D721Med (cell line): ENCODE data around the gene ZNF155.
A peak's percentile ranks its signal among the peaks of the same experiment; 100 is the strongest.

Experiments
- DNase-seq: peaks from one replicate; pipeline ENCODE4 v3.0.0; 2011; ENCODE audit warnings: low spot score; ENCODE audit not compliant: insufficient read length
- FAIRE-seq: peaks from 2 replicates; lab custom pipeline; 2011; peaks lifted over from hg19 to GRCh38; lab: Jason Lieb, UNC
- TF ChIP-seq, protein P1 (sequence below): IDR thresholded peaks from 2 replicates; pipeline ENCODE4 v1.5.1; 2012; ENCODE audit warnings: mild to moderate bottlenecking, control low read depth; ENCODE audit not compliant: insufficient read depth; ENCODE audit errors: missing control alignments

The ZNF155 gene

DNA sequence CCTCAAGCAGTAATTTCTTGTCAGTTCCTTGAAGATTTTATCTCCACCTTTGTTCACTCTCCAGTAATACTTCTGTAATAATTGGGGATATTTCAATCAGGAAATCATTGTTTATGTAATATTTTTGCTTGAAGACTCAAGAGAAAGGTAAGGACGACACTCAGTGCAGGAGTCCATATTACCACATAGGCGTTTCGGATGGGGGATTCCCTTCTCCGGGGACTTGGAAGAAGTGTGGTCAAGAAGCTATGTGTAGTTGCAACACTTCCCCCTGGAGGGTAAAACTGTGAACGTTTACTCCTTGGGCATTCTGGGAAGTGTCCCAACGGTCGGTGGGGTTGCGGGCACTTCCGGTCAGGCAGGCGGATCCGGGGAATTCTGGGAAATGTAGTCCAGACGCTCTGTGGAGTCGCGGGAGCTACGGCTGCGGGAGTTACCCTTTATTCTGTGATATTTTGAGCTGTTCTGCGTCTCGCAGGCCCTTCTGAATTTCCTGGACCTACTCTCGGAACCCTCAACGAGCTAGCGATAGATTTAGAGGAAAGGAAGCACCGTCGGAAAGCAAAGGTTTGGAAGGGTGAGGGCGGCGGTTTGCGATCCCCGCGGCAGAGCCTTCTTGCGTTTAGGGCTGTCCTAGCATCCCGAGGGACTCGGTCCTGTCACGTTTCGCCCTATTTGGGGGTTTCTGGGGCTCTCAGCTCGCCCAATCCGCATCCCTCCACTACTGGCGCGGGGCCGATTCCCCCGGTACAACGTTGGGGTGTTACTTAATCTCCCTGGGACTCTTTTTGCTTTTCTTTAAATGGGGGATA lies 32.9 kb upstream of the ZNF155 start, which contains the start of gene ZNF221:
Gene ZNF221, plus strand, starts transcription at position 395 of the 812 bp plus-strand sequence. CDS start 11,499 bp downstream, outside the sequence.
- DNase-seq (peak; percentile 66), FAIRE-seq (no peak)
- TF ChIP-seq, protein P1, sequence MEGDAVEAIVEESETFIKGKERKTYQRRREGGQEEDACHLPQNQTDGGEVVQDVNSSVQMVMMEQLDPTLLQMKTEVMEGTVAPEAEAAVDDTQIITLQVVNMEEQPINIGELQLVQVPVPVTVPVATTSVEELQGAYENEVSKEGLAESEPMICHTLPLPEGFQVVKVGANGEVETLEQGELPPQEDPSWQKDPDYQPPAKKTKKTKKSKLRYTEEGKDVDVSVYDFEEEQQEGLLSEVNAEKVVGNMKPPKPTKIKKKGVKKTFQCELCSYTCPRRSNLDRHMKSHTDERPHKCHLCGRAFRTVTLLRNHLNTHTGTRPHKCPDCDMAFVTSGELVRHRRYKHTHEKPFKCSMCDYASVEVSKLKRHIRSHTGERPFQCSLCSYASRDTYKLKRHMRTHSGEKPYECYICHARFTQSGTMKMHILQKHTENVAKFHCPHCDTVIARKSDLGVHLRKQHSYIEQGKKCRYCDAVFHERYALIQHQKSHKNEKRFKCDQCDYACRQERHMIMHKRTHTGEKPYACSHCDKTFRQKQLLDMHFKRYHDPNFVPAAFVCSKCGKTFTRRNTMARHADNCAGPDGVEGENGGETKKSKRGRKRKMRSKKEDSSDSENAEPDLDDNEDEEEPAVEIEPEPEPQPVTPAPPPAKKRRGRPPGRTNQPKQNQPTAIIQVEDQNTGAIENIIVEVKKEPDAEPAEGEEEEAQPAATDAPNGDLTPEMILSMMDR, result peak; percentile 39

DNA sequence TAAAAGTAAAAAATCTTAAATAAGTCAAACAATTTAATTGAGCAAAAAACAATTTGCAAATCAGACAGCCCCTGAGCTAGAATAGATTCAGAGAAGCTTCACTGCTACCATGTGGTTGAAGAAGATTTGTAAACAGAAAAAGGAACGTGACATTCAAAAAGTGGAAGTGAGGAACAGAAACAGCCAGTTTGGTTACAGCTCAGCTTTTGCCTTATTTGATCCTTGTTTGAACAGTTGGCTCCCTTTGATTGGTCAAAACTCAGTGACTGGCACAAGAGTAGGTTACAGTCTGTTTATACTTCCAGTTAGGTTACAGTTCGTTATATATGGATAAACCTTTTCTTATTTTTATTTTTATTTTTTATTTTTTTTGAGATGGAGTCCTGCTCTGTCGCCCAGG lies 27.2 kb upstream of the ZNF155 start:
- DNase-seq, result no peak
- no peak for FAIRE-seq
- TF ChIP-seq, protein P1, result no peak

DNA sequence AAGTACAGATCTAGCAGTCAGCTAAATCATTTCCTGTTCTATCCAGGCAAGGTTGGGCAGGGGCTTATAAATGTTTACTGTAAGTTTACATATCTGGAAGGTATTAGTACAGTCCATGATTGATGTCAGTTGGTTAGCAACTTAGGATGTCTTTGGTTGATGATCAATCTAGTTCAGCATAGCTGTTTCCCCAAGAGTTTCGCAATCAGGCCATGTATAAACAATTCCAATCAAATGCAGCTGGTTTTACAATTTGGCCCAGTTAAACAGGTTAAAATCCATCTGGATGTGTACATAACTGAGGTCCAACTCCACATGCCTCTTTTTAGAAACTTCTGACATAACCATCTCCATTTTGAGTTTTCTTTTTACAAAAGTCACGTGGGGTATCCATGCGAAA lies 26.1 kb upstream of the ZNF155 start:
- FAIRE-seq, result no peak
- no peak for DNase-seq
- TF ChIP-seq, protein P1, result no peak

DNA sequence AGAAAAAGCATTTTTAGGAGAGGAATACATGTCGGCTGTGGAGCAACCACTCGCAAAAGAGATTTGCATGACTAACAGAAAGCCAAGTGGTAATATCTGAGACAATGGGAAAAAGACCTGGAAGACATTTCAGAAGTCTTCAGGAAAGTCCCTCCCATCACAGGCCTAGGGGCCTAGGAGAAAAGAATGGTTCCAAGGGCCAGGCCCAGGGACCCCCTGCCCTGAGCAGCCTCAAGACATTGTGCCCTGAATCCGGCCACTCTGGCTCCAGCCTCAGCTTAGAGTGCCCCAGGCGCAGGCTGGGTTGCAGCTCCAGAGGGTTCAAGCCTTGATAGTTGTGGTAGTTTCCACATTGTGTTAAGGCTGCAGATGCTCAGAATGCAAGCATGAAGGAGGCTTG lies 23.6 kb upstream of the ZNF155 start:
- DNase-seq, result no peak
- no peak for FAIRE-seq
- TF ChIP-seq, protein P1, result no peak

DNA sequence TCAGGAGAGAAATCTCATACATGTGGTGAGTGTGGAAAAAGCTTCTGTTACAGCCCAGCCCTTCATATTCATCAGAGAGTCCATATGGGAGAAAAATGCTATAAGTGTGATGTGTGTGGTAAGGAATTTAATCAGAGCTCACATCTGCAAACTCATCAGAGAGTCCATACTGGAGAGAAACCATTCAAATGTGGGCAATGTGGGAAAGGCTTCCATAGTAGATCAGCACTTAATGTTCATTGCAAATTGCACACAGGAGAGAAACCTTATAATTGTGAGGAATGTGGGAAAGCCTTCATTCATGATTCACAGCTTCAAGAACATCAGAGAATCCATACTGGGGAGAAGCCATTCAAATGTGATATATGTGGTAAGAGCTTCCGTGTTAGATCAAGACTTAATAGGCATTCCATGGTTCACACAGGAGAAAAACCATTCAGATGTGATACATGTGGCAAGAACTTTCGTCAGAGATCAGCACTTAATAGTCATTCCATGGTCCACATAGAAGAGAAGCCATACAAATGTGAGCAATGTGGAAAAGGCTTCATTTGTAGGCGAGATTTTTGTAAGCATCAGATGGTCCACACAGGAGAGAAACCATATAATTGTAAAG lies 17.8 kb upstream of the ZNF155 start:
- no peak for FAIRE-seq
- DNase-seq, result no peak

DNA sequence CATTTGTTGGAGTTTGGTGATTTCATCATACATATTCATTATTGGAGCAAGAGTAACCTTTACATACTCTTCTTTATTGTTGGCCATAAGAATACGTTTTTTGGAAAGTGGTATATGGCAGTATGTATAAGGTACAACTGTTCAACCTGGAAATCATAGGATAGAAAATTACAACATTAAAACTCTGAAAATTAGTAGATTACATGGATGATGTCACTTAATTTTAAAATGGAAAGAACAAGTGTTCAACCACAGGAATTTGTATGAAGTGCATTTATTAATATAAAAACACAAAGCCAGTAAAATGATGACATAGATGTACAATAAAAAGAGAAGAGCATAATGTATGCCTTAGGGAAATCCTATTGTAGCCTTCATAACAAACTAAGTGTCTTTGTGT lies 7.3 kb upstream of the ZNF155 start:
- TF ChIP-seq, protein P1, result no peak
- FAIRE-seq (no peak), DNase-seq (no peak)

More for the DNA sequence above, 17.8 kb upstream of the ZNF155 start:
- TF ChIP-seq, protein P1, result no peak

DNA sequence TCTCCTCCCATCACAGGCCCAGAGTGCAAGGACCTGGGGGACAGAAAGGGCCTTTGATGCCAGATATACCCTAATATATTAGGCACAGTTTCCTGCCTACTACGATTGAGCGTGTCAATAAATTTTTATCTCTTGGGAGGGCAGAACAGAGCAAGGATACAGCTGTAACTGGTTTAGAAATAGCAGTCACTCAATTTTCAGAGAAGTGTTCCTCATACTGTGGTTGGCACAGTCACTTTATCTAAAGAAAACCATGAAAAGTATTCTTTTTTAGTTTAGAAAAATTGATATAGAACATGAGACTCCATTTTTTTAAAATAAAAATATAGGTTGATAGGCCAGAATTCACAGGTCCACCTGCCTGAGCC lies 460 bp upstream of the ZNF155 start:
- no peak for FAIRE-seq
- TF ChIP-seq, protein P1, result no peak
- no peak for DNase-seq
